Right ventricle myocardium superior (tissue), 1 donor: ENCODE results near the gene LHFPL2. TPM values are rescaled to one million over a fixed set of nuclear protein-coding genes. Genes with fewer than 3 reads are reported as not detected.
"Not testable (repeated sequence)": the region's sequence is repeated elsewhere in the genome, so short reads cannot be mapped to it uniquely, and the experiment has no call there.

Experiments used
- ATAC-seq: fragments of 200-7000 bp; cut with Tn5 transposase; one replicate; pipeline ENCODE4 v1.9.1; 2020; ENCODE audit warnings: mild to moderate bottlenecking; ENCODE audit not compliant: poor library complexity
- DNase-seq: peaks from one replicate; pipeline ENCODE4 v3.0.0-alpha.2; 2020
- intact Hi-C: fragments of 100-400 bp; cut with DNase I; formaldehyde crosslinking; loops from one replicate; pipeline ENCODE4 v1.11.2; 2022
- total RNA-seq: library from RNA; stranded (reverse); fragmentation: NEBNext Ultra II Directional; extraction: Animal tissue kit (Norgen Biotek cat#: 25700); gene quantifications from one replicate; pipeline ENCODE4 v1.2.1, GENCODE V29; 2021
- donor health status: DM: no; HTN: yes; CAD: no; lungs with severe emphysema.

LHFPL2 gene
- total RNA-seq, 1 donor from 2014 or later: 5.0 TPM

DNA sequence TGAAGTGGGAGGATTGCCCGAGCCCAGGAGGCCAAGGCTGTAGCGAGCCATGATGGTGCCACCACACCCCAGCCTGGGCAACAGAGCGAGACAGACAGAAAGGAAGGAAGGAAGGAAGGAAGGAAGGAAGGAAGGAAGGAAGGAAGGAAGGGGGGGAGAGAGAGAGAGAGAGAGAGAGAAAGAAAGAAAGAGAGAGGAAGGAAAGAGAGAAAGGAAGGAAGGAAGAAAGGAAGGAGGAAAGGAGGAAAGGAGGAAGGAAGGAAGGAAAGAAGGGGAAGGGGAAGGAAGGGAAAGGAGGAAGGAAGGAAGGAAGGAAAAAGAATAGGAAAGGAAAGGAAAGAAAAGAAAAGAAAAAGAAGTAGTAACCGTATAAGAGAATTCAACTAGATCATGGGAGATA, 20.8 kb upstream of the LHFPL2 start:
- ATAC-seq (no peak), DNase-seq (no peak)
- intact Hi-C loops: no loop called here

- no peak for DNase-seq
- intact Hi-C loops: no loop called here
- ATAC-seq: no peak
These were observed 19.0 kb upstream of the LHFPL2 start for GRCh38 chr5:78667461-78668103.

GRCh38 chr5:78666975-78667374, 18.4 kb upstream of the LHFPL2 start:
- DNase-seq, intact Hi-C loops, ATAC-seq: not testable (repeated sequence)

GRCh38 chr5:78666041-78666444, 17.5 kb upstream of the LHFPL2 start:
- no peak for ATAC-seq
- intact Hi-C loops: no loop called here

GRCh38 chr5:78665534-78665933, 17.0 kb upstream of the LHFPL2 start:
- ATAC-seq (no peak), DNase-seq (no peak)
- intact Hi-C loops: no loop called here

More at GRCh38 chr5:78666041-78666444, 17.5 kb upstream of the LHFPL2 start:
- no peak for DNase-seq

DNA sequence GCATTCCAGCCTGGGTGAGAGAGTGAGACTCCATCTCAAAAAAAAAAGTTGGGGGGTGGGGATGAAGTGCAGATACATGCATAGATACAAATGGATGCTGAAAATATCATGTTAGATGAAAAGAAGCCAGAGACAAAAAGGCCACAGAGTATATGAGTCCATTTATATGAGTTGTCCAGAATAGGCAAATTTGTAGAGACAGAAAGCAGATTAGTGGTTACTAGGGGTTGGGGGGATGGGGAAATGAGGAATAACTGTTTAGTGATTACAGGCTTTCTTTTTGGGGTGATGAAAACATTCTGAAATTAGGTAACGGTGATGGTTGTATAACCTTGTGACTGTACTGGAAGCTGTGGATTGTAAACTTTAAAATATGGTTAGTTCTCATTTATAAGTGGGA, 13.8 kb upstream of the LHFPL2 start:
- intact Hi-C loops: no loop called here
- no peak for ATAC-seq

DNA sequence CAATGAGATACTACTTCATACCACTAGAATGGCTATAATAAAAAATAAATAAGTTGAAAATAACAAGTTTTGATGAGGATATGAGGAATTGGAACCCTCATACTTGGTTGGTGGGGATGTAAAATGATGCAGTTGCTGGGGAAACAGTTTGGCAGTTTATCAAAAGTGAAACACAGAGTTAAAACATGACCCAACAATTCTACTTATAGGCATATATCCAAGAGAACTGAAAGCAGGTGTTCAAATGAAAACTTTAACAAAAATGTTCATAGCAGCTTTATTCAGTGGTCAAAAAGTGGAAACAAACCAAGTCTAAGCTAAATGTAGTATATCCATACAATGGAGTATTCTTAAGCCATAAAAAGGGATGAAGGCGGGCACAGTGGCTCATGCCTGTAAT, 13.1 kb upstream of the LHFPL2 start:
- DNase-seq (no peak), ATAC-seq (no peak)
- intact Hi-C loops: no loop called here

More for the DNA sequence above, 13.8 kb upstream of the LHFPL2 start:
- DNase-seq: no peak

- no peak for DNase-seq
- intact Hi-C loops: no loop called here
These were observed 12.5 kb upstream of the LHFPL2 start for GRCh38 chr5:78661044-78661443.

GRCh38 chr5:78660401-78660800, 11.8 kb upstream of the LHFPL2 start:
- ATAC-seq: no peak
- no peak for DNase-seq
- intact Hi-C loops: no loop called here

More at GRCh38 chr5:78661044-78661443, 12.5 kb upstream of the LHFPL2 start:
- no peak for ATAC-seq

GRCh38 chr5:78659714-78660113, 11.1 kb upstream of the LHFPL2 start:
- no peak for ATAC-seq

DNA sequence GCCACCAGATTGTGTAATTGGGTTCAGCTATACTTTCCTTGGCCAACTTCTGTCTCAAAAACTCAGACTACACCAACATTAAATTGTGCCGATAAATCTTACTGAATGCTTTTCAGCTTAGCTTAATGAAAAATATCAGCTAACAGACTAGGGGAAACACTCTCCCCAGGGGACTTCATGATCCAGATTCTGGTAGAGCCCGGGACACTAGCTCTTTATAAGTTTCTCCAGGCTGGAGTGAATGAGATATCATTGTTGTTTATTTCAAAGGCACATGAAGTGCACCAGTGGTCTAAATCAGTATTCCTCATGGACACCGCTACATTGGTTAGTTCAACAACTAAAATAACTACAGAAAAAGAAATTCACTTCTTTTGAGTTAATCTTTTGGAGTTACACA, 10.5 kb upstream of the LHFPL2 start:
- DNase-seq: no peak
- intact Hi-C loops: loop anchor here (10.0 kb wide), 1 partner anchor 246 kb away; no protein-coding TSS in a partner anchor
- ATAC-seq: peak; percentile 88

More at GRCh38 chr5:78659714-78660113, 11.1 kb upstream of the LHFPL2 start:
- no peak for DNase-seq
- intact Hi-C loops: loop anchor here (10.0 kb wide), 1 partner anchor 245 kb away; no protein-coding TSS in a partner anchor

DNA sequence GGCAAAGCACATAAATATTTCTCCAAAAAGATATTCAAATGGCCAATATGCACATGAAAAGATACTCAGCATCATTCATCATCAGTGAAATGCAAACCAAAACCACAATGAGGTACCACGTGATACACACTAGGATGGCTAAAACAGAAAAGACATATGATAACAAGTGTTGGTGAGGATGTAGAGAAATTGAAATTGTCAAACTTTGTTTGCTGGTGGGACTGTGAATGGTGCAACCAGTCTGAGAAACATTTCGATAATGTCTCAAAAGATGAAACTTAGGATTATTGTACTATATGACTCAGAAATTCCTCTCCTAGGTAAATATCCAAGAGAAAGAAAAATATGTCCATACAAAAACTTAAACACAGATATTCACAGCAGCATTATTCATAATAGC, 8.6 kb upstream of the LHFPL2 start:
- DNase-seq (no peak), ATAC-seq (no peak)
- intact Hi-C loops: loop anchor here (10.0 kb wide), 1 partner anchor 248 kb away; no protein-coding TSS in a partner anchor

- intact Hi-C loops: loop anchor here (10.0 kb wide), 1 partner anchor 249 kb away; no protein-coding TSS in a partner anchor
- DNase-seq: no peak
- ATAC-seq: no peak
These were observed 7.2 kb upstream of the LHFPL2 start for GRCh38 chr5:78655746-78656290.

DNA sequence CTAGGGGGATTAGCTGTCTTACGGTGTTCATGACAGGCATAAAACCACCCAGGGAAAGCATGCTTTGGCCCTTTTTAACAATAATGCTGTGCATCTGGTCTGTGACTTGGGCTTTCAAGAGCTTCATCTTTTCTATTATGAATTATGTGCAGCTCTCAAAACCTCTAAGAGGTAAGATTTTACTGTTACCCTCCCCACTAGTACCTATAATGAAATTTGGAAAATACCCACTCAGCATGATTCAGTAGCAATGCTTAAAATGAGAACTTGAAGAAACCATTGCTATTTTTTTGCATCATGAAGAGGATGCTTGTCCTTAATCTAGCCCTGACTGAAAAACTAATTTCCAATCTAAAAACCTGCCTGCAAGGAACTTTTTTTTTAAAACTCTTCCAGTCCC, 5.8 kb upstream of the LHFPL2 start:
- DNase-seq (no peak), ATAC-seq (no peak)
- intact Hi-C loops: loop anchor here (10.0 kb wide), 1 partner anchor 250 kb away; no protein-coding TSS in a partner anchor

- intact Hi-C loops: loop anchor here (10.0 kb wide), 1 partner anchor 251 kb away; no protein-coding TSS in a partner anchor
- DNase-seq: no peak
- no peak for ATAC-seq
These were observed 5.3 kb upstream of the LHFPL2 start for GRCh38 chr5:78653681-78654366.

- DNase-seq: no peak
- intact Hi-C loops: loop anchor here (10.0 kb wide), 1 partner anchor 252 kb away; no protein-coding TSS in a partner anchor
- no peak for ATAC-seq
These were observed 4.5 kb upstream of the LHFPL2 start for GRCh38 chr5:78653031-78653430.

- no peak for ATAC-seq
- intact Hi-C loops: loop anchor here (10.0 kb wide), 1 partner anchor 253 kb away; no protein-coding TSS in a partner anchor
- no peak for DNase-seq
These were observed 2.9 kb upstream of the LHFPL2 start for GRCh38 chr5:78651468-78651867.

DNA sequence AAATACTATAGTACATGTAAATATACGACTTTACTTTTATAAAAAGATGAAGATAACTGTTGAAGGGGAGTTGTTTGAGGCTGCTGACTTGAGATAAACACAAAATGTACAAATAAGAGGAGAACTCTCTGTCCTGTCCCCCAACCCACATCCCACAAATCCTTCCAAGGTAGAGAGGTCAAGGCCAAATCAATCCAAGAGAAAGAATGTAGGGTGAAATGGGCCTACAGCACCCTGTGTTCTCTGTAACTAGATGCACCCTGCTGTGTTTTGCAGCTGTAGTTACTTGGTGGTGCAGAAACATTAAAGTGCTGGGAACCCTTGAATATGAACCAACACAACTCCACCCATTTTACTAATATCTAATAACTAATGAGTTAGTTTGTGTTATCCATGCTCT, 2.0 kb upstream of the LHFPL2 start:
- intact Hi-C loops: loop anchor here (10.0 kb wide), 1 partner anchor 254 kb away; no protein-coding TSS in a partner anchor

GRCh38 chr5:78649861-78650496, 1.4 kb upstream of the LHFPL2 start:
- intact Hi-C loops: loop anchor here (10.0 kb wide), 2 partner anchors 175 to 255 kb away; no protein-coding TSS in a partner anchor
- ATAC-seq: no peak
- no peak for DNase-seq

More for the DNA sequence above, 2.0 kb upstream of the LHFPL2 start:
- ATAC-seq: no peak
- no peak for DNase-seq
